ENCODE data around the gene FTCD. TPM values are rescaled to one million over a fixed set of nuclear protein-coding genes. Genes with fewer than 3 reads are reported as not detected.

Gene FTCD
- total and polyA plus RNA-seq, 2 of the 8 experiments (the other 6 are each of a cell fraction or from before 2014, with no cell fraction given): 3.3 to 4.9 TPM

DNA sequence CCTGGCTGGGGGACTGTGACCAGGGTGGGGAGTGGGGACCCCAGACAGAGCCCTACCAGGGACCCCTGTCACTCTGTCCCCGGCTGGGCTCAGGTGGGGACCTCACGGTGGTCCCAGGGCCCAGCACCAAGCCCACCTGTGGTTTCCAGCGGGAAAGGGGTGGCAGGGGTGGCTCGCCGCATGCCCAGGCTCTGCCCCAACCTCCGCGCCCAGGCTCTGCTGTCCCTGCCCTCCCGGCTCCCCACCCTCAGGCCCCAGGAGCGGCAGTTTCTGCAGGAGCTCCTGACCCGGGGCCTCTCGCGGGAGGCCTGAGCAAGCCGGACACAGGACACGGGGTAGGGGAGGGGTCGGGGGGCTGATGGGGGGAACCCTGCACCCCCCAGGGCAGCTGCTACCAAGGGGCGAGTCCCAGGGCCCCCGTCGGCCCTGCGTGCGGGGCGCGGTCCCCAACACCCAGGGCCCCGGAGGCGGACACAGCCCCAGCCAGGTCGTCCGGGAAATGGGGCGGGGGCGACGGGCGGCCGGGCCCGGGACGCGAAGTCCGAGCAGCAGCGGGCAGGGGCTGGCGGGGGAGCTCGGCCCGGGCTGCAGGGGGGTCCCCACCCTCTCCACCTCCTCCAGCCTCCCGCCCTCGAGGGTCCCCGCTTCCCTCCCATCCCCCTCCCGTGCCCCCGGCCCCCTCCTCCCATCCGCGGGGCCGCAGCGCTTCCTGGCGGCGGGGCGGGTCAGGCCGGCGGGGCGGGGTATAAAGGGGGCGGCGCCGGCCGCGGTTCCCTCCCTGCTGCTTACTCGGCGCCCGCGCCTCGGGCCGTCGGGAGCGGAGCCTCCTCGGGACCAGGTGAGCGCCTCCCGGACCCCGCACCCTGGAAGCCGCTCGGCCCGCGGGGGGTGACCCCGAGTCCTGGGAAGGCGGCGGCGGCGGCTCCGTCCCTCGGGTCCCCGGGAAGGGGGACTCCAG lies 57.8 kb downstream of the FTCD start, which contains the start of gene COL6A2 (continued):
- TF ChIP-seq, protein P1, sequence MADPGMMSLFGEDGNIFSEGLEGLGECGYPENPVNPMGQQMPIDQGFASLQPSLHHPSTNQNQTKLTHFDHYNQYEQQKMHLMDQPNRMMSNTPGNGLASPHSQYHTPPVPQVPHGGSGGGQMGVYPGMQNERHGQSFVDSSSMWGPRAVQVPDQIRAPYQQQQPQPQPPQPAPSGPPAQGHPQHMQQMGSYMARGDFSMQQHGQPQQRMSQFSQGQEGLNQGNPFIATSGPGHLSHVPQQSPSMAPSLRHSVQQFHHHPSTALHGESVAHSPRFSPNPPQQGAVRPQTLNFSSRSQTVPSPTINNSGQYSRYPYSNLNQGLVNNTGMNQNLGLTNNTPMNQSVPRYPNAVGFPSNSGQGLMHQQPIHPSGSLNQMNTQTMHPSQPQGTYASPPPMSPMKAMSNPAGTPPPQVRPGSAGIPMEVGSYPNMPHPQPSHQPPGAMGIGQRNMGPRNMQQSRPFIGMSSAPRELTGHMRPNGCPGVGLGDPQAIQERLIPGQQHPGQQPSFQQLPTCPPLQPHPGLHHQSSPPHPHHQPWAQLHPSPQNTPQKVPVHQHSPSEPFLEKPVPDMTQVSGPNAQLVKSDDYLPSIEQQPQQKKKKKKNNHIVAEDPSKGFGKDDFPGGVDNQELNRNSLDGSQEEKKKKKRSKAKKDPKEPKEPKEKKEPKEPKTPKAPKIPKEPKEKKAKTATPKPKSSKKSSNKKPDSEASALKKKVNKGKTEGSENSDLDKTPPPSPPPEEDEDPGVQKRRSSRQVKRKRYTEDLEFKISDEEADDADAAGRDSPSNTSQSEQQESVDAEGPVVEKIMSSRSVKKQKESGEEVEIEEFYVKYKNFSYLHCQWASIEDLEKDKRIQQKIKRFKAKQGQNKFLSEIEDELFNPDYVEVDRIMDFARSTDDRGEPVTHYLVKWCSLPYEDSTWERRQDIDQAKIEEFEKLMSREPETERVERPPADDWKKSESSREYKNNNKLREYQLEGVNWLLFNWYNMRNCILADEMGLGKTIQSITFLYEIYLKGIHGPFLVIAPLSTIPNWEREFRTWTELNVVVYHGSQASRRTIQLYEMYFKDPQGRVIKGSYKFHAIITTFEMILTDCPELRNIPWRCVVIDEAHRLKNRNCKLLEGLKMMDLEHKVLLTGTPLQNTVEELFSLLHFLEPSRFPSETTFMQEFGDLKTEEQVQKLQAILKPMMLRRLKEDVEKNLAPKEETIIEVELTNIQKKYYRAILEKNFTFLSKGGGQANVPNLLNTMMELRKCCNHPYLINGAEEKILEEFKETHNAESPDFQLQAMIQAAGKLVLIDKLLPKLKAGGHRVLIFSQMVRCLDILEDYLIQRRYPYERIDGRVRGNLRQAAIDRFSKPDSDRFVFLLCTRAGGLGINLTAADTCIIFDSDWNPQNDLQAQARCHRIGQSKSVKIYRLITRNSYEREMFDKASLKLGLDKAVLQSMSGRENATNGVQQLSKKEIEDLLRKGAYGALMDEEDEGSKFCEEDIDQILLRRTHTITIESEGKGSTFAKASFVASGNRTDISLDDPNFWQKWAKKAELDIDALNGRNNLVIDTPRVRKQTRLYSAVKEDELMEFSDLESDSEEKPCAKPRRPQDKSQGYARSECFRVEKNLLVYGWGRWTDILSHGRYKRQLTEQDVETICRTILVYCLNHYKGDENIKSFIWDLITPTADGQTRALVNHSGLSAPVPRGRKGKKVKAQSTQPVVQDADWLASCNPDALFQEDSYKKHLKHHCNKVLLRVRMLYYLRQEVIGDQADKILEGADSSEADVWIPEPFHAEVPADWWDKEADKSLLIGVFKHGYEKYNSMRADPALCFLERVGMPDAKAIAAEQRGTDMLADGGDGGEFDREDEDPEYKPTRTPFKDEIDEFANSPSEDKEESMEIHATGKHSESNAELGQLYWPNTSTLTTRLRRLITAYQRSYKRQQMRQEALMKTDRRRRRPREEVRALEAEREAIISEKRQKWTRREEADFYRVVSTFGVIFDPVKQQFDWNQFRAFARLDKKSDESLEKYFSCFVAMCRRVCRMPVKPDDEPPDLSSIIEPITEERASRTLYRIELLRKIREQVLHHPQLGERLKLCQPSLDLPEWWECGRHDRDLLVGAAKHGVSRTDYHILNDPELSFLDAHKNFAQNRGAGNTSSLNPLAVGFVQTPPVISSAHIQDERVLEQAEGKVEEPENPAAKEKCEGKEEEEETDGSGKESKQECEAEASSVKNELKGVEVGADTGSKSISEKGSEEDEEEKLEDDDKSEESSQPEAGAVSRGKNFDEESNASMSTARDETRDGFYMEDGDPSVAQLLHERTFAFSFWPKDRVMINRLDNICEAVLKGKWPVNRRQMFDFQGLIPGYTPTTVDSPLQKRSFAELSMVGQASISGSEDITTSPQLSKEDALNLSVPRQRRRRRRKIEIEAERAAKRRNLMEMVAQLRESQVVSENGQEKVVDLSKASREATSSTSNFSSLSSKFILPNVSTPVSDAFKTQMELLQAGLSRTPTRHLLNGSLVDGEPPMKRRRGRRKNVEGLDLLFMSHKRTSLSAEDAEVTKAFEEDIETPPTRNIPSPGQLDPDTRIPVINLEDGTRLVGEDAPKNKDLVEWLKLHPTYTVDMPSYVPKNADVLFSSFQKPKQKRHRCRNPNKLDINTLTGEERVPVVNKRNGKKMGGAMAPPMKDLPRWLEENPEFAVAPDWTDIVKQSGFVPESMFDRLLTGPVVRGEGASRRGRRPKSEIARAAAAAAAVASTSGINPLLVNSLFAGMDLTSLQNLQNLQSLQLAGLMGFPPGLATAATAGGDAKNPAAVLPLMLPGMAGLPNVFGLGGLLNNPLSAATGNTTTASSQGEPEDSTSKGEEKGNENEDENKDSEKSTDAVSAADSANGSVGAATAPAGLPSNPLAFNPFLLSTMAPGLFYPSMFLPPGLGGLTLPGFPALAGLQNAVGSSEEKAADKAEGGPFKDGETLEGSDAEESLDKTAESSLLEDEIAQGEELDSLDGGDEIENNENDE (IDR thresholded peaks at IDR 0.05; ENCODE audit: insufficient replicate concordance, low read length): no peak
- TF ChIP-seq KDM4A (IDR thresholded peaks at IDR 0.05; ENCODE audit: low read depth, low read length, severe bottlenecking) (peak; percentile 28), HDAC2 (IDR thresholded peaks at IDR 0.05; ENCODE audit: borderline replicate concordance in 1 of 2, low read depth in 2 of 2, low read length in 2 of 2) (no peak), SIN3A (conservative IDR thresholded peaks at IDR 0.05 in 1 of 2, IDR thresholded peaks at IDR 0.05 in 1 of 2; ENCODE audit: low read depth in 1 of 2, low read length in 2 of 2) (0 out of 4 replicates have a peak, but pooled peaks of 1 of the 2 experiments have one; percentile 22)

All from H1 (cell line).